ENCODE results near the gene KIN.
"Not testable (repeated sequence)": the region's sequence is repeated elsewhere in the genome, so short reads cannot be mapped to it uniquely, and the experiment has no call there.

Gene KIN

DNA sequence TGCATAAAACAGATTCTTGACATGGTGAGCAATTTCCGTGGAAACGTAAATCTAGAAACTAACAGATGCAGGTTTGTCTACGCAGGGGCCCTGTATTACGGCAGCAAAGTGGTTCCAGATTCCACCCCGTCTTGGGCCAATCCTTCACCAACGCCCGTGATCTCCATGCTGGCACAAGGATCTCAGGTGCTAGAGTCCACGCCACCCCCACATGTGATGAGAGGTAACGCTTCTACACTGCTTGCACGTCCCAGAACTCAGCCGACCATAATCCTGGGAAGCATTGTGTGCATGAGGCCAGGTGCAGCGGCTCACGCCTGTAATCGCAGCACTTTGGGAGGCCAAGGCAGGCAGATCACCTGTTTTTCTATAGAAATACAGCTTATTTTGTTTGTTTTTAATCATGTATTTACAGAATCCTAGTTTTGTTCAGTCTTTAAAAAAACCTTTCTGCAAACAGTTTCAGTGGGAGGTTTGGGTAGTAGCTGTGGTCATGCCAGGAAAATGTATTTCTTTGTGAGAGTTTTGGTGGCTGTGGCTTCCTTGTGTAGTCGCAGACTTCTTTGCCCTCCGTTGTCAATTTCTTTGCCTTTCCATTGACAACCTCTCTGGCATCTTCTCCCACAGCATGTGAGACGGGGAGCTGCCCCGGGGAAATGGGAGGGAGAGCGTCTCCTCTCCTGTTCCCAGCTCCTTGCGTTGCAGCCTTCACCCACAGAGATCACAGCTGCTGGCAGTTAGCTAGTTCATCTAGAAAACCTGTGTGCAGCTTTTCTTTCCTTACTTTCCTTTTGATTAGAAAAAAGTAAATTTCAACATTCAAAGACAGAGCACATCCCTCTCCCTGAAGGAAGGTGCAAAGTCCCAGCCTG is 49.0 kb downstream of the KIN start:
- in situ Hi-C loops (cut with MboI; ENCODE audit: low sequenced_read_pairs), result loop anchor here (25.0 kb wide), 1 partner anchor 1574 kb away; no protein-coding TSS in a partner anchor

DNA sequence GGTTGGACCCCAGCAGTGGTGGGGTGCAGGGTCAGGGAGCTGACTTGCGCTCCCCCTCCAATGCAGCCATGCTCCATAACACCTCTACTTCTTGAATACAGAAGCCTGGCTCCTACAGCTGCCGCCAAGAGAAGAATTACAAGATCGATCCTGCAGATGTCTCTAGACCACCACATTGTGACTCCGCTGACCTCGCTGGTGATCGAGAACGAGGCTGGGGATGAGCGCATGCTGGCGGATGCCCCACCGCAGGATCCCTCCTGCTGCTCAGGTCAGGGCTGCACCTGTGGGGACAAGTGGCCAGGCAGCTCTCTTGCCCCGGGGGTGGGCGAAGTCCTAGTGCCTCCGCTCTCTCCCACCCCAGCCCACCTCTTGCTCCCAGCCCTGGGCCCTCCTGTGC is 53.0 kb downstream of the KIN start:
- in situ Hi-C loops (cut with MboI; ENCODE audit: low sequenced_read_pairs), result loop anchor here (25.0 kb wide), 1 partner anchor 1577 kb away; no protein-coding TSS in a partner anchor

DNA sequence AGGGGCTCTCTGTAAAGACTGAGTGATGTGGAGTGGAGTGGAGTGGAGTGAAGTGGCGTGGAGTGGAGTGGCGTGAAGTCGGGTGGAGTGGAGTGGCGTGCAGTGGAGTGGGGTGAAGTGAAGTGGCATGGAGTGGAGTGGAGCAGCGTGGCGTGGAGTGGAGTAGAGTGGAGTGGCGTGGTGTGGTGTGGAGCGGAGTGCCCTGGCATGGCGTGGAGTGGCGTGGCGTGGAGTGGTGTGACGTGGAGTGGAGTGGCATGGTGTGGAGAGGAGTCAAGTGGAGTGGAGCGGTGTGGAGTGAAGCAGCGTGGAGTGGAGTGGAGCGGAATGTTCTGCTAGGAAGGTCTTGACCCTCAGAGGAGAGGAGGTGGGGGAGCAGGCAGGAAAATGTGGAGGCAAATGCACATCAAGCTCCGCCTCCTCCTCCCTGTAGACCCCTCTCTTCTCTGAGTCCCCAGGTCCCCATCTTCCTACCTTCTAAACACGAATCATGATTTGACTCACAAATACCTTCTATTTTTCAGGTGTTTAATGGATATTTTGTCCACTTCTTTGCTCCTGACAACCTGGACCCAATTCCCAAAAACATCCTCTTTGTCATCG is 64.8 kb downstream of the KIN start:
- in situ Hi-C loops (cut with MboI; ENCODE audit: low sequenced_read_pairs), result no loop called here

DNA sequence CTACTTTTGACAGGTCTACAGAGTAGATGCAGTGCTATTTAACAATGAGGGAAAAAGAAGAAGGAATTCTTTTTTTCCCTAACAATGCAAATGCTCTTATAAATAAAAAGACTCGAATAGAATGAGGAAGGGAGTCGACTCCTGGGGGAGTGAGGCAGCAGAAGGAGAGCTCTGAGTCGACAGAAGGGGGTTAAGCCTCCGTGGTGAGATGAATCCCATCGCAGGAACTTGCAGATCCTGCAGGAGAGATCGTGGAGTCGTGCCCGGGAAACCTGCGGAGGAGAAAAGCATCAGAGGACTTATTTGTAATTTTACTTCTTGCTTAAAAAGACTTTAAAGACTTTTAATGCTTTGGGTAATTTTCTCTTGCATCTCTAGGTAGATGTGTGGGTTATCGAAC is 67.3 kb downstream of the KIN start:
- in situ Hi-C loops (cut with MboI; ENCODE audit: low sequenced_read_pairs), result no loop called here

DNA sequence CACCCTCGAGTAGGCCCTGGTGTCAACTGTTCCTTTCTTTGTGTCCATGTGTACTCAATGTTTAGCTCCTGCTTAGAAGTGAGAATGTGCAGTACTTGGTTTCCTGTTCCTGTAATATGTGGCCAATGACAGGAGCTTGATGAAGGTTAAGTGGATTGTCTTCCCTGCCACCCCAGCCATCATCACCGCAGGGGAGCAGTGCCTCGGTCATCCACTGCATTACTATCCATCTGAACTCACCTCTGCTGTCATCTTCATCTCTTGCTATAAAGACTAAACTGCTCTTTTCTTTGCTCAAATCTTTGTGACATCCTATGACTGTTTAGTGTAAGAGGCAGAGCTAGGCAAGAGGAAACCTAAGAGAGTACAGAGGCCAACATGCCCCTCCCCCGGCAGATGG is 69.1 kb downstream of the KIN start:
- in situ Hi-C loops (cut with MboI; ENCODE audit: low sequenced_read_pairs), result no loop called here

DNA sequence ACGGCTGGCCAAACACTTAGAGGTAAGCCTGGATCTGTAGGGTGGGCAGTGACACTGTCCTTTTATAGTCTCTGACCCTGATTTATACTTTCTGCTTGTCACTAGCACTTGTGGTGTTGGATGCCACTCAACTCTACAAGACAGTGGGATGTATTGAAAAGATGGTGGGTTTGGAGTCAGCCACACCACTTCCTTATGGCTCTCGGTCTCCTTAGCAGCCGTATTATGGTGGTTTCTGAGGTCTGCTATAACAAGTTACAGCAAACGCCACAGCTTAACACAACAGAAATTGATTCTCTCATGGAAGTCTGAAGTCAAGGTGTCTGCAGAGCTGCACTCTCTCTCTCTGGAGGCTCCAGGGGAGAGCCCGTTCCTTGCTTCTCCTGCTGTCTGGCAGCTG is 70.0 kb downstream of the KIN start:
- in situ Hi-C loops (cut with MboI; ENCODE audit: low sequenced_read_pairs), result no loop called here

DNA sequence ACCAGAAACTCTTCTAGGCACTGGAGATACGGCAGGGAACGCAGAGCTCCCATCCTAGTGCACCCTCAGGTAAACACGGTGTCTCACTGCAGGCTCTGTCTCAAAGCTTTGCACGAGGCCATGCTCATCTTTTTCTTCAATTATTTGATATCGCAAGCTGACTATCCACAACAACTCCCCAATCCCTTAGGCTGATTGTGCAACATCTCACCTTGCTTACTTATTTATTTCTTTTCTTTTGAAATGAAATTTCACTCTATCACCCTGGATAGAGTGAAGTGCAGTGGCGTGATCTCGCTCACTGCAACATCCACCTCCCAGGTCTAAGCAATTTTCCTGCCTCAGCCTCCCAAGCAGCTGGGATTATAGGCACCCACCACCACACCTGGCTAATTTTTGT is 72.3 kb downstream of the KIN start:
- in situ Hi-C loops (cut with MboI; ENCODE audit: low sequenced_read_pairs), result no loop called here

GRCh38 chr10:7711075-7711474 is 76.7 kb downstream of the KIN start:
- in situ Hi-C loops (cut with MboI; ENCODE audit: low sequenced_read_pairs), result not testable (repeated sequence)

DNA sequence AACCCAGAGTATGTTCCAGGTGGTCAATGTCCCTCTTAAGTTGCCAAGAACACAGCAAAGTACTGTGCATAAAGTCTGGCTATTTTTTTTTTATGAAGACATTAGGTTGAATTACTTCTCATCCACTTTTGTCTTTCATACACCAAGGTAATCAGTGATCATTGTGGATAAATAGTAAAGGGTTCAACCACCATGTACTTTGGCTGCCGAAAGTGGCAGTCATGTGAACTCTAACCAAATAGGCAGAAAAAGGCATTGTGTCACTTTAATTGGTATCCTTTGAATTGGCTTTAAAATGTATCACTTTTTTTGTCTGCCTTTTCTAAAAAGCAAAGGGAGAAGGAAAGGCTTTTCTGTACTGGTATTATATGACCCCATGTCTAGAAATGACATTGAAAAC is 77.3 kb downstream of the KIN start:
- in situ Hi-C loops (cut with MboI; ENCODE audit: low sequenced_read_pairs), result no loop called here

GRCh38 chr10:7708832-7709231 is 79.0 kb downstream of the KIN start:
- in situ Hi-C loops (cut with MboI; ENCODE audit: low sequenced_read_pairs), result no loop called here

- in situ Hi-C loops (cut with MboI; ENCODE audit: low sequenced_read_pairs), result no loop called here
Observed at GRCh38 chr10:7707858-7708622, 79.8 kb downstream of the KIN start.

DNA sequence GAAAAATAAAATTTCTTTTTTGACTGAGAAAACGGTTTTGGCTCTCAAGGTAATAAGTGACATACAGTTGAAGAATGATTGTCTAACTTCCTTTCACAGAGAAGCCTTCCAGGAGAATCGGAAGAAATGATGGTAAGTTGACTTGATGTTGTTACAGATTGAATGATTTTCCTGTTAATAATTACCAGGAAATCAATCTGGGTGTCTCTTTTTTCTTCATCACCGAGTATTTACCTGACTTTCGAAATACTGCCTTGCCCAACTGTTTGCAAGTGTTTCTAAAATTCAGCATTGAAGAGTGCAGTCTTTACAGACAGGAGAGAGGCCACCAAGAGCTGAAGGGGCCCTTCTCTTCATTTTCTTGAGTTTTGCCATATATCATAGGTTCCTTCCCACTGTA is 80.7 kb downstream of the KIN start:
- in situ Hi-C loops (cut with MboI; ENCODE audit: low sequenced_read_pairs), result no loop called here

DNA sequence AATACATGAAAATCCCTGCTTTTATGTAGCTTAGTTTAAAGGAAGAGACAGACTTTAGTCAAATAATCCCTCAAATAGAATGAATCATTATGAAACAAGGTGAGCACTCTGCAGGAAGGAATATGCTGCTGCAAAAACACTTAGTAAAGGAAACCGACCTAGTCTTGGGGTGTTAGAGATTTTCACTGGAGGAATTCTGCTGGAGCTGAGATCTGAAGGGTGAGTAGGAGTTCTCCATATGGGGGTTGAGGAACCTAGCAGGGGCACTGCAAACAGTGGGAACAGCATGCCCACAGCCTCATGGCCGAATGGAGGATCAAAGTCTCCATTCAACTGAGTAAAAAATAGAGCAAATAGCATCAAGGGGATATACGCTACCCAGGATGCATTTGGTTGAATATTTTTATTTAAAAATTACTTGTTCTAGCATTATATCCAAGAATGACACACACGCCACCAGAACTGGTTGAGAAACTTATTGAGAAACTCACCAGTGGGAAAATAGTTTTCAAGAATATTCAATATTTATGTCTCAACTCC is 81.2 kb downstream of the KIN start:
- in situ Hi-C loops (cut with MboI; ENCODE audit: low sequenced_read_pairs), result no loop called here

DNA sequence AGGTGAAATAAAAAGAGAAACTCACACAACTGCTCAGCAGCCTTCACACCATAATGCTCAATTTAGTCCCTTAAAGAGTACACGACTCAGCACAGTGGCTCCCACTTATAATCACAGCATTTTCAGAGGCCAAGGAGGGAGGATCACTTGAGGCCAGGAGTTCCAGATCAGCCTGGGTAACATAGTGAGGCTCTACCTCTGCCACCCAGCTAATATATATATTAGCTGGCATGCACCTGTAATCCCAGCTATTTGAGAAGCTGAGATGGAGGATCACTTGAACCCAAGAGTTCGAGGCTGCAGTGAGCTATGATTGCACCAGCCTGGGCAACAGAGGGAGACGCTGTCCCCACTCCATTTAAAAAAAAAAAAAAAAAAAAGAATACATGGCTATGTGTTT is 82.5 kb downstream of the KIN start:
- in situ Hi-C loops (cut with MboI; ENCODE audit: low sequenced_read_pairs), result no loop called here

- in situ Hi-C loops (cut with MboI; ENCODE audit: low sequenced_read_pairs), result no loop called here
Observed at GRCh38 chr10:7704071-7705016, 83.4 kb downstream of the KIN start.

DNA sequence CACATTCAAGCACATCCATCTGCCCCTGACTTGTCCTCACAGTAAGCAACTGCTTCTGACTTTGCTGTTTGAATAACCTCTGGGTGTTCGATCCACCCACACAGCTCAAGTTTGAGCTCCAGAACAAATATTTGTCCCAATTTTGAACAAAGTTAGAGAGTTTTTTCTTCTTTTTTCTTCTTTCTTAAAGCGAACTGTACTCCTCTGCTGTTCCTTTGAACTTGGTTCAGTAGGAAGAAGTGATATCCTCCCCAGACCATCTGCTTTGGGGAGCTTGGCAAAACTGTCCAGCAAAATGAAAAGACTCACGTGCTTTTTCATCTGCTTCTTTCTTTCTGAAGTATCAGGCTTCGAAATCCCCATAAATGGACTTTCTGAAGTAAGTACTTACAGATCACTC is 84.7 kb downstream of the KIN start, which contains the start of gene ITIH2:
ITIH2 (plus strand) TSS at position 177 of the 400 bp plus-strand sequence; CDS start at position 296, 119 bp downstream.
- in situ Hi-C loops (cut with MboI; ENCODE audit: low sequenced_read_pairs), result no loop called here

- in situ Hi-C loops (cut with MboI; ENCODE audit: low sequenced_read_pairs), result no loop called here
Observed at GRCh38 chr10:7702288-7702812, 85.4 kb downstream of the KIN start.

DNA sequence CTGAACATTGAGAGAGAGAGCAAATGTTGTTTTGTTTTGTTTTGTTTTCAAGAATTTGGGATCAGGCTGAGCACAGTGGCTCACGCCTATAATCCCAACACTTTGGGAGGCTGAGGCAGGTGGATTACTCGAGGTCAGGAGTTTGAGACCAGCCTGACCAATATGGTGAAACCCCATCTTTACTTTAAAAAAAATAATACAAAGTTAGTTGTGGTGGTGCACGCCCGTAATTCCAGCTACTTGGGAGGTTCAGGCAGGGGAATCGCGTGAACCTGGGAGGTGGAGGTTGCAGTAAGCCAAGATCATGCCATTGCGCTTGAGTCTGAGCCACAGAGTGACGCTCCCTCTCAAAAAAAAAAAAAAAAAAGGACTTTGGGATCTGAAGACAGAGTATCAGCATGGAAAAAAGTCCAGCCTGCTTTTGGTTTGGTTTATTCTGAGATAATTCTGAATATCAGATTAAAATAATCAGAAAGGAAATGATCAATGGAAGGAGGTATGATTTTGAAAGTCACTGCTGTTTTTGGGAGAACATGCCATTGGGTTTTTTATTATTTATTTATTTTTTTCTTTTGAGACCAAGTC is 86.5 kb downstream of the KIN start:
- in situ Hi-C loops (cut with MboI; ENCODE audit: low sequenced_read_pairs), result no loop called here

Data from HL-60/S4 (cell line).